SIG-M5 (cell line): ENCODE results near the gene SBNO2.
"Not testable (repeated sequence)": the region's sequence is repeated elsewhere in the genome, so short reads cannot be mapped to it uniquely, and the experiment has no call there.

ENCODE experiments used
- DNase-seq: peaks from one replicate; lab custom pipeline; 2025; lab: John Stamatoyannopoulos, UW

The SBNO2 gene

DNA sequence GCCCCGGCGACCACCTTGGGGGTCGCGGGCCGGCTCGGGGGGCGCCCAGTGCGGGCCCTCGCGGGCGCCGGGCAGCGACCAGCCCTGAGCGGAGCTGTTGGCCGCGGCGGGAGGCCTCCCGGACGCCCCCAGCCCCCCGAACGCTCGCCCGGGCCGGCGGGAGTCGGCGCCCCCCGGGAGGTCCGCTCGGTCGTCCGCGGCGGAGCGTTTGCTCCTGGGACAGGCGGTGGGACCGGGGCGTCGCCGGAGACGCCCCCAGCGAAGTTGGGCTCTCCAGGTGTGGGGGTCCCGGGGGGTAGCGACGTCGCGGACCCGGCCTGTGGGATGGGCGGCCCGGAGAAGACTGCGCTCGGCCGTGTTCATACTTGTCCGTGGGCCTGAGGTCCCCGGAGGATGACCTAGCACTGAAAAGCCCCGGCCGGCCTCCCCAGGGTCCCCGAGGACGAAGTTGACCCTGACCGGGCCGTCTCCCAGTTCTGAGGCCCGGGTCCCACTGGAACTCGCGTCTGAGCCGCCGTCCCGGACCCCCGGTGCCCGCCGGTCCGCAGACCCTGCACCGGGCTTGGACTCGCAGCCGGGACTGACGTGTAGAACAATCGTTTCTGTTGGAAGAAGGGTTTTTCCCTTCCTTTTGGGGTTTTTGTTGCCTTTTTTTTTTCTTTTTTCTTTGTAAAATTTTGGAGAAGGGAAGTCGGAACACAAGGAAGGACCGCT, 32.2 kb upstream of the SBNO2 start:
- DNase-seq, result no peak

DNA sequence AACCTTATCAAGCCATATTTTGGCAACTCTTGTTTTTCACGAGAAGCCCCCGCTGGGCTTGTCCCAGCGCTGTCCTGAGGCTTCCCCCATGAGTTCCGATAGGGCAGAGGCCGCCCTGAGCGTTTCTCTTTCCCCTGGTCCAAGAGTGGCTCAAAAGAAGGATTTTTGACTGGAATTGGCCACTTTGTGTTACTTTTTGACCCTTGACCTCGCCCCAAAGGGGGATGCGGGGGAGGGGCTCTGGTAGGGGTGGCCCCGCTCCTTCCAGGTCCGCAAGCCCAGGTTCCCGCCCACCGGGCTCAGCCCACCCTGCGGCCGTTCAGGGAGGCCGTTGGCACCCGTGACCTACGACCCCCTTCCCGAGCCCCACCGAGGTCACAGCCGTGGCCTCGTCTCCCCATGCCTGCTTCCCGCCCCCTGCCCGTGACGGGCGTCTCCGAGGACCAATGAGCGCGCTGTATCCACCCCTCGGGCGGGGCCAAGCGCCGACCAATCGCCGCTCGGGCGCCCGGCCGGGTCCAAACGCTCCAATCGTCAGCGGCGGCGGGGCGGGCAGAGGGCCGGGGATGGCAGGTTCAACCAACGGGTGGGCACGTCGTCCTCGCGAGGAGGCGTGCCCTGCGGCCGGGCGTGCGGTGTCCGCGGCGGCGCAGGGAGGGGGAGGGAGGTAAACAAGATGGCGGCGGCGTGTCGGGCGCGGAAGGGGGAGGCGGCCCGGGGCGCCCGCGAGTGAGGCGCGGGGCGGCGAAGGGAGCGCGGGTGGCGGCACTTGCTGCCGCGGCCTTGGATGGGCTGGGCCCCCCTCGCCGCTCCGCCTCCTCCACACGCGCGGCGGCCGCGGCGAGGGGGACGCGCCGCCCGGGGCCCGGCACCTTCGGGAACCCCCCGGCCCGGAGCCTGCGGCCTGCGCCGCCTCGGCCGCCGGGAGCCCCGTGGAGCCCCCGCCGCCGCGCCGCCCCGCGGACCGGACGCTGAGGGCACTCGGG, 31.3 kb upstream of the SBNO2 start, which contains the start of gene STK11:
Gene STK11, plus strand, starts transcription at position 665 of the 986 bp plus-strand sequence. CDS start 1,136 bp downstream, outside the sequence.
- peak; percentile 67 for DNase-seq

DNA sequence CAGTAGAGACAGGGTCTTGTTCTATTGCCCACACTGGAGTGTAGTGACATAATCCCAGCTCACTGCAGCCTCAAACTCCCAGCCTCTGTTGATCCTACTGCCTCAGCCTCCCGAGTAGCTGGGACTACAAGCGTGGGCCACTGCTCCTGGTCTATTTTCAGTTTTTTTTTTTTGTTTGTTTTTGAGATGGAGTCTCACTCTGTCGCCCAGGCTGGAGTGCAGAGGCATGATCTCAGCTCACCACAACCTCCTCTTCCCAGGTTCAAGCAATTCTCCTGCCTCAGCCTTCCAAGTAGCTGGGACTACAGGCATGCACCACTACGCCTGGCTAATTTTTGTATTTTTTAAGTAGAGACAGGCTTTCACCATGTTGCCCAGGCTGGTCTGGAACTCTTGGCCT, 26.5 kb upstream of the SBNO2 start:
- not testable (repeated sequence) for DNase-seq

DNA sequence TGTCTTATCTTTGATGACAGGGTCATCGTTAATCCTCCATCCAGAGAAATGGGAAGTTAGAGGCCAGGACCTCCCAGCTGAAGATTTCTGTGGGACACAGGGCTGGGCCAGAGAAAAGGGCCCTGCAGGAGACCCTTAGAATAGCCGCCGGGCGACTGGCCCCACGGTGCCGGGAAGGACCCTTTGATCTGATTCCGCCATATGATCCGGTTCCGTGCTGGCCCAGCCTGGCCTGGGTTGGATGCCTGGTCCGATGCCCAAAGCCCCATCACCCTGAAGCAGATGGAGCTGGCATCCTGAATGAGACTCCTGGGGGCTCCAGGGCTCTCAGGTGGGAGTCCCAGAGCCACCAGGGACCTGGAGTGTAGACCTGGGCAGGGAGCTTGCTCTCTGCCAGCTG, 25.5 kb upstream of the SBNO2 start:
- DNase-seq, result no peak

DNA sequence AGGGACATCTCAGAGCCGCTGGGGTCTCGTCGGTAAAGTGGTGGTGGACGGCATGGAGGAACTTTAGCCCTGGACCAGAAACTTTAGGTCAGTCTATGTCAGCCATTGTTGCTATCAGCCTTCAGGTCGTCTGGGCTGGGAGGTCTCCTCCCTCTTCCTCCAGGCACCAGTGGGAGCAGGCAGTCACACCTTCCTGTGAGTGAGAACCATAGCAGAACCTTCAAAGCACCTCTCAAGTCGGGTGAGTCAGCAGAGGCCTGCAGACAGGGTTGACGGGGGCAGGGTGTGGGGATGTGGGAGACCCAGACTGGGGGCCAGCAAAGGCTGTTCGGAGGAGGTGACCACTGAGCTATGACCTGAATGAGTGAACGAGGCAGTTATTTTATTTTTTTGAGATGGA, 15.4 kb upstream of the SBNO2 start:
- no peak for DNase-seq

DNA sequence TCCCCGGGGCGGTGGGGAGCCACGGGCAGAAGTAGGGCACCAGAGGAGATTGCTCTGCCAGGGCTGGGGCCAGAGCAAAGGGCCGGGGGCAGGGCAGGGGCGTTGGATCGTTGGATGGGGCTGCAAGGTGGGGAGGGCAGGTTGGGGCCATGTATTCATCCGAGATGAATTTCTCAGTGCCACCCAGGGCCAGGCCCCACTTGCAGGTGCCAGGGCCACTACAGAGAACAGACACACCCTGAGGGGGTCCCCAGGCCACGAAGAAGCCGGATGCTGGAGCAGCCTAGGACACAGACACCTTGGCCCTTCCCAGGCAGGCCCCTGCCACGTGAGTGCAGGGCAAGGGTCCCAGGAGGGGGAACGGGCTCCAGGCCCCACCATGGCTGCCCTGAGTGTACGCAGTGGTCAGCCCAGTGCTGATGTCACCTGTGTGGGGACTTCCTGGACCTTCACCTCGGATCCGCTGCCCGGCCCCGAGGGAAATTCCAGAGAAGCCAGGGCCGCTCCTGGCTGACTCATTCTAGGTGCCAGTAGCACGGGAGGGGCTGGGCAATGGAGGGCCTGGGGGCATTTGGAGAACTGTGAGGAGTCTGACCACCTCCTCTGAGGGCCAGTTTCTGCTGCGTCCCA, 9.6 kb upstream of the SBNO2 start:
- DNase-seq, result no peak

DNA sequence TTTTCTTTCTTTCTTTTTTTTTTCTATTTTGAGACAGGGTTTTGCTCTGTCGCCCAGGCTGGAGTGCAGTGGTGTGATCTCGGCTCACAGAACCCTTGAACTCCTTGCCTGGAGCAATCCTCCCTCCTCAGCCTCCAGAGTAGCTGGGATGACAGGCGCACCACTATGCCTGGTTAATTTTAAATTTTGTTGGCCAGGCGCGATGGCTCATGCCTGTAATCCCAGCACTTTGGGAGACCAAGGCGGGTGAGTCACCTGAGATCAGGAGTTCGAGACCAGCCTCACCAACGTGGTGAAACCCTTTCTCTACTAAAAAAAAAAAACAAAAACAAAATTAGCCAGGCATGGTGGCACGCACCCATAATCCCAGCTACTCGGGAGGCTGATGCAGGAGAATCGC, 8.7 kb upstream of the SBNO2 start:
- DNase-seq, result no peak

DNA sequence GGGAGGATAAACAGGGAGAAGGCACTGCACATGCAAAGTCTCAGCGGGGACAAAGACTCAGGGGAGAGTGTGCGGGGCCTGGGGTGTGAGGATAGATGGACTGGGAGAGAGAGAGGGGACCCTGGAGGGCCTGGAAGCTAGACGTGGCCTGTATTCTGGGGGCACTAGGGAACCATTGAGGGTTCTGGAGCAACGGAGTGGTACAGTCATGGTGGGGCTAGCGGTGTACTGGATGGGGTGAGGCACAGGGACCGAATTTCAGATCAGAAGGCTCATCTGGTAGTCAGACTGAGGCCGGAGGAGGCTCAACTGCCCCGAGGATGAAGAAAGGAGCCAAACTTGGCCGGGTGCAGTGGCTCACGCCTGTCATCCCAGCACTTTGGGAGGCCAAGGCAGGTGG, 8.0 kb upstream of the SBNO2 start:
- no peak for DNase-seq

DNA sequence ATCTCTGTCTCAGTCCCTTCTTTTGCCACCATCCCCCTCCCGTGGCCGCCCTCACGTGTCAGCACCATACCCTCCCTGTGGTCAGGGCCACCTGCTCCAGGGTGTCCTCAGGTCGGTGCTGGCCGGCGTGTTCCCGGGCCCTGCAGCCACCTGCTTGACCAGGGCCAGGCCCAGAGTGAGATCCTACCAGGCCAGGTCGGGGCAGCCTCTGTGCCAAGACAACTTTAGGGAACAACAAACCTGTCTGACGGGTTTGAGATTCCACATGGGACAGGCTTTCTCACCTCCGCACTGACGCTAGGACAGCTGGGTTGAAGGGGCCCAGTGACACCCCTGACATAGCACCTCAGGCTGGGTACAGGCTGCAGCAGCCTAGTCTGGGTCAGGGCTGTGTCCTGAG, 7.5 kb upstream of the SBNO2 start:
- no peak for DNase-seq

DNA sequence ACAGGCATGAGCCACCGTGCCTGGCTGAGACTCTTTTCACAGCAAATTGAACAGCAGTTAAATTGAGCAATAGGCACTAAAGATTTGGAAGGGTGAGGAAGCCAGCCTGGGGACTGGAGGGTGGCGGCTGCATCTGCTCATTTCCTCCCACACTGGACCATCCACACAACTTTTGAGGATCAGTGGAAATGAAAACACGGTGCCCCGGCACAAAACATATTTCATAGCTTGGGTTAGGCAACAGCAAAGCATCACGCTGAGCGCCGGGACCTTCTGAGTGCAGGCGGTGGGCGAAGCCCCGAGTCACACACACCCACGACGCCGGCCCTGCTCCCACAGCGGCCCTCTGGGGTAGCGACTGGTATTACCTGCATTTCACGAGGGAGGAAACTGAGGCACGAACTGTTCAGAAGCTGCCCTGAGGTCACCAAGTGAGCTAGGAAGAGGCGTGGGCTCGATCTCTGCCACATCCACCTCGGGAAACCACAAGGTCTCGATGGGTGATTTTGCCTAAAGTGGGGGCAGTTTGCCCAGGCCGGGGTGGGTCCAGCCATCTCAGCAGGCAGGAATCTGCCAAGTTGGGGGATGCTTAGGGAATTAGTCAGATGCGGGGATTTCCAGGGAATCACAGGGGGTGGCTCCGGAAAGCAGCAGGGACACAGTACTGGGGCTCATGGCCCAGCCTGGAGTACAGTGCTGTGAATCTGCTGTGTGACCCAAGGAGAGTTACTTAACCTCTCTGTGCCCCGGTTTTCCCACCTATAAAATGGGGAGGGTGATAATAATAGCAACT, 3.5 kb upstream of the SBNO2 start:
- no peak for DNase-seq

DNA sequence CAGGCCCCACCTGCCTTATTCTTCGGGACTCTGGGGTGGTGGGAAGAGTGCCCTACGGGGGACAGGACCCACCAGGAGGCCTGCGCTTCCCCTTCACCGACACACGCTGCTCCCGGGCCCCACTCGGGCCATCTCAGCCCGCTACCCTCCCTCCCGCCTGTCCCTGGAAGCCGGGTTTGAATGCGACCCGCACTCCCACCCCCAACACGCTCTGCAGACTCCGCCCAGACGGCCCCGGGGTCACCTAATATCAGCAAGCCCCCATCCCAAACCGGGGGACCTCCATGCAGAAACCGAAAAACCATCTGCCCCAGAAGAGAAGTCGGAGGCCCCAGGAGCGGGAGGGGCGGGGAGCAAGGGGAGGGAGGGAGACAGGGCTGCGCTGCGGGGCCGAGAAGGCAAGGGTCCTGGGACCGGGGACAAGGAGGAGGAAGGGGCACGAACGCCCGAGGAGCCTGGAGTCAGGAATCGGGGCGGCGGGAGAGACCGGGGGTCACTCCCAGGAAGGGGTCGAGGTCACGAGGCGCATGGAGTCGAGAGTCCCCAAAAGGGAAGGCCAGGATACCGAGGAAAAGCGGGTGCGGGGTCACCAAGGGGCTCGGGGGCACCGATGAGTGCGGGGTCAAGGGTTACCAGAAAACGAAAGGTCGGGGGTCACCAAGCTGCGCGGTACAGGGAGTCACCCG, 766 bp downstream of the SBNO2 start:
- DNase-seq, result no peak

DNA sequence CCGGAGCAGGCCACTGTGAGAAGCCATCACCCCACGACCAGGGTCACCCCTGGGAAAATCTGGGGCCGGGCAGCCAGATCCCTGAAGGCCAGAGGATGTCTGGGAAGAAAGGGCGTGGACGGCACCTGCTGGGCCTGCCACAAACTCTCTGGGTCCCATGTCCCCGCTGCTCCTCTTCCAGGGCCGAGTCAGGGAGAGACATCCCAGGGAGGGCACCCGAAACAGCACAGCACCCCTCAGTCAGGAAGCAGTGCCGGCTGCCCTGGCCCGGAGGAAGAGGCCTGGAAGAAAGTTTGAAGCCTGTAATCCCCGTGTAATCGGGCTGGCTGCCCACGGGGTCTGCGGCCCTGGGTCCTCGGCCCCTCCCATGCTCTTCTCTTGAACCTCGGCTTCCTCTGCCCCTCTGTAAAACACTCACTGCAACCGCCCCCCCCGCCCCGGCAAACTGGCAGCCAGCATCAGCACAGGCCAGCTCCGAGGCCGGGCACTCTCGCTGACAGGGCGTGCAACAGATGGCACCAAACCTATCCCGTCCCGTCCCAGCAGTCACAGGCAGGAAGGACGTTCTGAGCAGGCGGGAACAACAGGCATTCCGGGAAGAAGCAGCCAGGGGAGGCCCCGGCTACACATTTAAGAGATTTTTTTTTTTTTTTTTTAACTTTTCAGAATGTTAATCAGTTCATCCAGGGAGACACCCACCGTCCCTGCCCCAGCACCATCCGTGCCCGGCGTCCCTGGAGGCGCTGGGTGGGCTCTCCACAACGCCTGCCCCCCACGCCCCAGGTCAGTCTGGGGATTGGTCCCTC, 1.5 kb downstream of the SBNO2 start:
- DNase-seq, result no peak

DNA sequence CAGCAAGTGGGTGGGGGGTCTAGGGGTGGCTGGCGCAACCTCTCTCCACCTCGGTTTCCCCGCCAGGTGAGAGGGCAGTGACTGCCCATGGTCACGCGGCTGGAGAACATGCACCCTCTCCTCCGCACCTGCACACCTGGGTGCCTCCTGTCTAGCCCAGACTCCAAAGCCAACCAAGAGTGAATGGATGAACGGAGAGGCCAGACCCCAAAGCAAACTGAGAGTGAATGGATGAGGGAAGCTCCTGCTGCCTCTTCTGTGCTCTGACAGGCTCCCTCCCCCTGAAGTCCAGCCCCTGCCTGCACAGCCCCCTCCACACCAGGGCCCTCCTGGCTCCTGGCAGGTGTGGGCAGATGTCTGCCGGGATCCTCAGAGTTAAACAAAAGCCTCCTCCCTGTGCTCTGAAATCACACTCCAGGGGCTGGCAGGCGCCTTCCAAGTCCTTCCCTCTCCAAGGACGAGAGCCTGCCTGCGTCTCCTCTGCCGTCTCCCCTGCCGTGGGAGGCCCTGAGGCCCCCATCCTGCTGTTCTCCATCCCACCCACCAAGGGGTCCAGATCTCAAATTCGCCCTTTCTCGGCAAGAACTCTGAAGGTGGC, 2.2 kb downstream of the SBNO2 start:
- no peak for DNase-seq

DNA sequence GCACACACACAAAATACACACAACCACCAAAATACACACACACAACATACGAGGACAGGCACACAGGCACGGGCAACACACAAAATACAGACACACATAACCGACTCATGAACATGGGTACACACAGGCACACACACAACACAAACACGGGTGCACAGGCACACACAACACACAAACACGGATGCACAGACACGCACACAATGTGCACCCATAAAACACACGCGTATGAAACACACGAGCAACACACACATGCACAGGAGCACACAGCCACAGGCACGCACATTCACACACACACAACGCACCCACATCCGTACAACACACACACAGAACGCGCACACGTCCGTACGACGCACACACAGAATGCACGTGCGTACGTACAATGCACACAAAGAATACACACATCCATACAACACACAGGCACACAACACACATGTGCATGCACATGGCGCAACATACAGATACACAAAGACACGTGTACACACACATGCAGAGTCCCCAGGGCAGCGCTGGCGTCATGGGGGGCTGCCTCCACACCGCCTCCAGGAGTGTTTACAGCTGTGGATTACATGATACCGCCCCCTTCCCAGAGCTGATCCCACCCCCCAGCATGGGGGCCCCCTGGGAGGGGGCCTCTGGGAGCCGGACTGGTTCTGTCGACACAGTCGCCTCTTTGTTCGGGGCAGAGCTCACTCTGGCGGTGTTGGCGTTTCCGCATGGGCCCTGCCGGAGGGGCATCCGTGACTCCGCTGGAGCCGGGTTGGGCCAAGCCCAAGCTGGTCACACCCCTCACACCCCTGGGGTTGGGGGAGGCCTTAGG, 2.9 kb downstream of the SBNO2 start:
- no peak for DNase-seq

DNA sequence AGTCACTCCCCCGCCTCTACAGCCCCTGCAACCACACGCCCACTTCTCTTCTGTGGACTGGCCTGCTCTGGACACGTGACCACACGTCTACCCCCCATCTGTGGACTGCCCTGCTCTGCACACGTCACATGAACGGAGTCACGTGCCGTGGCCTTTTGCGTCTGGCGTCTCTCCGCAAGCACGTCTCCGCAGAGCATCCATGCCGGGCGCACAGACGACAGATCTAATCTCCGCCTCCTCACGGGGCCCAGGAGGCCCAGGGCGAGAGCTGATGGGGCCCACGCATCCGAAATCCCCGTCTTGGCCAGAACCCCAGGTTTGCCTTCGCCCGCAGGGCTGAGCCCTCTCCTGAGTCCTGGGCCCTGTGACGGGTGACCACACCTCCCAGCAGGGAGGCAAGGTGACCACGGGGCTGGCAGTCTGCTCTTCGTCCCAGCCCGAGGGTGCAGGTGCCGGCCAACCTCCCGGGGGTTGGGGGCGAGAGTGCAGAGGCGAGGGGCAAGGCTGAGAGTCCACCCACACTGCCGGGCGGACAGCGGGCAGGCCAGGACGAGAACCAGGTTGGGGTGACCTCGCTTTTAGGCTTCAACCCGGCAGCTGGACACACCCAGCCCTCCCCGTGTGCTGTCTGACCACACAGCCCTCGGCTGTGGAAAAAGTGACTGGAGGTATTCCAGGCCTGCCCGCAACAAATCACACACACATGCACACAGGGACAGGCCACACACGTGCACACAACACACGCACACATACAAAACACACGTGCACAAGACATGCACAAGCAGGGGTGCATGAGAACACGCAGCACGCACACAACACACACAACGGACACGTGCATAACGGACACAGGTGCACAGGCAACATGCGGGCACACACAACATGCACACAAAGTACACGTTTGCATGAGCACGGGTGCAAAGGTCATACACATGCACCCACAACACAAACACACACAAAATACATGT, 3.9 kb downstream of the SBNO2 start:
- DNase-seq, result no peak

DNA sequence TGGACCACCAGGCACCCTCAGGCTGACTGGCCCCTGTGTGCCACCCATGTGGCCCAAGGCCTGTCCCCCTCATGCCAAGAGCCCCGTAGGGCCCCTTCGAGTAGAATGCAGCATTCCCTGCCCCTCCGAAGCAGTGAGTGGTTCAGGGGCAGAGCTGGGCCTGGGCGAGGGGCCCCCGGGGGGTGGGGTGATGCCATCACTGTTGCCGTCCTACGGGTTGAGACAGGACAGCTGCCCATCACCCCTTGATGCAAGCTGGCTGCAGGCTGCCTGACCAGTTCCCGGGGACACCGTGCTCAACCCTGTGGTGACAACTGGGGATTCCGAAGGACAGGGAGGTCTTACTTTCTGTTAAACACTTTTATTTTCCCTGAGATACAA, 4.7 kb downstream of the SBNO2 start:
- no peak for DNase-seq

DNA sequence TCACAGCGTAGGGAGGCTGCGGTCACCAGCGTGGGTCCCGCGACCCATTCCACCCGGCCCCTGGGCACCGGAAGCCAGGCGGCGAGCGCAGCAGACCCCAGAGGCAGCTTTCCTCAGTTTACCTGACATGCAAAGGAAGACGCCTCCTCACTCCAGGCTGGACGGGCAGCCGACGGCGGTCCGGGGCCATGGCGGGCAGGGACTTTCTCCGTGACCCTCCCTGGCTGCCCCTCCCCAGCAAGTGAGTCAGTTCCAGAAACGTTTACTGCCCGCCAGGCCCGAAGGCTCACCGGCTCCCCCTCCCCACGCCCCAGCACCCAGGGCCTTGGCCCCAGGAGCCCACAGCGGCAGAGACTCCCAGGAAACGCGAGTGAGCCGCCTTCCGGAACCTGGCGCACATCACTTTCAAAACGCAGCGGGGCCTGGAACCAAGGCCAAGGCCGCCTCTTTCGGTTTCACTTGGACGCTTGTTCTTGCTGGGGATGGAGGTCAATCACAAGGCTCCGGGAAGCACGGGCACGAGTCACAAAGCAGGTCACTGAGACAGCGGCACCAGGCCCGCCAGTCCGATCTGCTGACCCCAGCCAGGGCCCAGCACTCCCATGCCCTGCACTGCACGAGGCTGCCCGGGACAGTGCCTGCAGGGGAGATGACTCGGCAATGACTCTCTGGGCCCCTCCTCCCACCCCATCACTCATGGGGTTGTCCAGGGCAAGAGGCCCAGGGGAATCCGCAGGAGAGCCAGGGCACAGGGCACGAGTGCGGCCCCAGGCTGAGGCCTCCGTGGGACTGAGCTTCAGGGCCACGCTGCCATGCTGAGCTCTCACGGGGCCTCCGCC, 5.3 kb downstream of the SBNO2 start:
- no peak for DNase-seq
